Measurements from ENCODE around the gene EPB41L5.

GRCh38 chr2:120195553-120195952 lies 182.7 kb downstream of the EPB41L5 start:
- no peak for TF ChIP-seq CTCF (IDR thresholded peaks at IDR 0.05)
- no peak for TF ChIP-seq POLR2A (IDR thresholded peaks at IDR 0.05)

Measured in testis (tissue), 2 donors.